Kidney epithelial cell (primary cell): ENCODE data around the gene SPTBN1. TPM values are rescaled to one million over a fixed set of nuclear protein-coding genes. Genes with fewer than 3 reads are reported as not detected.

Experiments used
- DNase-seq: peaks from one replicate; pipeline ENCODE4 v3.0.0-alpha.2; 2010; ENCODE audit warnings: low read depth
- H3K27me3 ChIP-seq: 2 replicates; pipeline ENCODE4 v1.6.0; 2011; ENCODE audit warnings: low read length; ENCODE audit not compliant: control insufficient read depth, insufficient read depth
- H3K36me3 ChIP-seq: 2 replicates; pipeline ENCODE4 v1.5.1; 2011; ENCODE audit warnings: low read length; ENCODE audit not compliant: control insufficient read depth, insufficient read depth
- H3K4me3 ChIP-seq: 2 replicates; pipeline ENCODE4 v1.5.1; 2011; ENCODE audit warnings: low read depth, mild to moderate bottlenecking, control low read depth, low read length
- total RNA-seq: library from RNA; depleted of rRNA; stranded (reverse); fragments of >200 nt; gene quantifications from 2 replicates; pipeline ENCODE4 v1.2.3, GENCODE V29; 2015
- TF ChIP-seq, protein P1 (sequence below): IDR thresholded peaks from 2 replicates; pipeline ENCODE4 v1.5.1; 2011; ENCODE audit warnings: mild to moderate bottlenecking, moderate library complexity, low read length, control low read depth, inconsistent platforms; ENCODE audit not compliant: insufficient read depth, poor library complexity, severe bottlenecking

Gene SPTBN1
- total RNA-seq, 1 donor from 2014 or later: 492 TPM

DNA sequence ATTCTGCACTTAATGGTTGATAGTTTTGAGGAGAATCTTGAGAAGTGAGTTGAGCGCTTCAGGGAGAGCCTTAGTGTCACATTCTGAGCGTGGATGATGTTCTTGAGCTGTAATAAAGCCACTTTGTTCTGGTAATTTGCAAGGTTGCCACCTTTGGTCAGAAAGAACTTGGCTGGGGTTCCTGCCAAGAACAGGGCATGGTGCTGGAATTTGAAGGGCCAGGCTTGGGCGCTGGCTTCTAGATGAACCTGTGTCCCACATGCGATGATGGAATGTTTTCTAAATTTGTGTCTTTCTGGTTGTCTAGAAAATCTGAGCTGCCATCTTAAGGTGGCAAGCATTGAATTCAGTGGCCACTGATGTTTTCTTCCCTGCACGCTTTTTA is 143.2 kb downstream of the SPTBN1 start:
- H3K4me3 ChIP-seq: no peak overlapping the region
- H3K36me3 ChIP-seq: no peaks in the 10 kb centered on the region
- H3K27me3 ChIP-seq: no peaks in the 10 kb centered on the region
- no peak for DNase-seq
- TF ChIP-seq, protein P1, sequence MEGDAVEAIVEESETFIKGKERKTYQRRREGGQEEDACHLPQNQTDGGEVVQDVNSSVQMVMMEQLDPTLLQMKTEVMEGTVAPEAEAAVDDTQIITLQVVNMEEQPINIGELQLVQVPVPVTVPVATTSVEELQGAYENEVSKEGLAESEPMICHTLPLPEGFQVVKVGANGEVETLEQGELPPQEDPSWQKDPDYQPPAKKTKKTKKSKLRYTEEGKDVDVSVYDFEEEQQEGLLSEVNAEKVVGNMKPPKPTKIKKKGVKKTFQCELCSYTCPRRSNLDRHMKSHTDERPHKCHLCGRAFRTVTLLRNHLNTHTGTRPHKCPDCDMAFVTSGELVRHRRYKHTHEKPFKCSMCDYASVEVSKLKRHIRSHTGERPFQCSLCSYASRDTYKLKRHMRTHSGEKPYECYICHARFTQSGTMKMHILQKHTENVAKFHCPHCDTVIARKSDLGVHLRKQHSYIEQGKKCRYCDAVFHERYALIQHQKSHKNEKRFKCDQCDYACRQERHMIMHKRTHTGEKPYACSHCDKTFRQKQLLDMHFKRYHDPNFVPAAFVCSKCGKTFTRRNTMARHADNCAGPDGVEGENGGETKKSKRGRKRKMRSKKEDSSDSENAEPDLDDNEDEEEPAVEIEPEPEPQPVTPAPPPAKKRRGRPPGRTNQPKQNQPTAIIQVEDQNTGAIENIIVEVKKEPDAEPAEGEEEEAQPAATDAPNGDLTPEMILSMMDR: no peak

DNA sequence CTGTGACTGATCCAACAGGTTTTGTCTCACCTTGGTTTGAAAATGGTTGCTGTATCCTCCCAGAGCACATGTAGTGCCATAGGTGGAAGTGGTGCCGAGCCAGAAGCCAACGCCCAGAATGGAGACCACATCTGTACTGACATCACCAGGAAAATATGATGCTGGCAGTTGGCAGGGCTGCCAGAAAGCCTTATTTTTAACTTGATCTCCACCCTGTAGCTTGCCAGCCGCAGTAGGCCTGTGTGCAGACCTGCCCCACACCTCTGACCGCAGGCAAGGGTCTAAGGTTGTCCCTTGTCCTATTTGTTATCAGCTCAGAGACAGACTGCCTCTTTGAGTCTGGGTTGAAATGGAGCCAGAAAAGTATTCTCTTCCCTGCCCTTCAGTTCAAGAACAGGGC is 143.8 kb downstream of the SPTBN1 start:
- TF ChIP-seq, protein P1: no peak
- H3K27me3 ChIP-seq: no peaks in the 10 kb centered on the region
- no peak for DNase-seq
- H3K36me3 ChIP-seq: no peaks in the 10 kb centered on the region
- H3K4me3 ChIP-seq: no peak overlapping the region

DNA sequence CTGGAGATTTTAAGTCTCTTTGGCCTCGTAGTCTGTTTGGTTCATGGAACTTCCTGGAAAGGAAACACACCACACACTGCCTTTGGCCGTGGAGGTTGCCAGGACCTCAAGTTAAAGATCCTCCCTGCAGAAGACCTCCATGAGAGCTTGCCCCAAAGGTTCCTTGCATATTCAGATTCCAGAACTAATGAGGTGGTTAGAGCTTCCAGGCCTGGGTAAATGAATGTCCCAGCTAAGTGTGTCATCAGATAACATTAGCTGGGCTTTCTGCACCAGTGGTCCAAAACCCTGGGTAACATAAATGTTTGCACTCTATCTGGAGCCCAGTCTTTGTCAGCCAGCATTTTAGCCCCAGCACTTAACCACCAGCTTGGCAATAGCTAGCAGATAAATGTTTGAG is 145.2 kb downstream of the SPTBN1 start:
- Histone ChIP-seq H3K4me3 (no peak overlapping the region), H3K36me3 (no peaks in the 10 kb centered on the region), H3K27me3 (no peaks in the 10 kb centered on the region)
- TF ChIP-seq, protein P1: no peak
- DNase-seq: peak; percentile 98

DNA sequence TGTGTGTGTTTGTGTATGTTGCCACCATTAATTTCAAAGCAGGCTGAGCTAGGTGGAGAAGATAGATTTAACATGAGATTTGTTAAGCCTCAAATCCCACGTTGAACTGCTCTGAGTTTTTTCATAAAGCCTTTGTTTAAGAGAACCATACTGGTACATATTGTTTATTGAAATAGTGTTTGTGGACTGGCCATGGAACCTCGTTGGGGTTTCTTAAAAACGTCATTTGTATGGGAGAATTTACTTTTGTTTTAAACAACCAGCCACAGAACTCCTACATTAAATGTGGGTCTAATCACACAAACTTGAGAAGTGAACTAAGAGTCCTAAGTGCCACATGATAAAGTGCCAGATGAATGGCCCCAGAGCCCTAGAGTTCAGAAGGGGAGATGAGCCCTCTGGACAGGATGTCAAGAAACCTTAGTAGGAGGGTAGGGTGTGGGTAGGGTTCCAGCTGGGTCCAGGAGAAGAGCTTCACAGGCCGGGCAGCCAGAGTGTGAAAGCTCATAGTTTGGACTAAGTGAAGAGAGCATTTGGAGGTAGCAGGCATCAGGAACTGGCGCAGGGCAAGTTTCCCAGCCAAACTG is 146.7 kb downstream of the SPTBN1 start:
- no peaks in the 10 kb centered on the region for H3K27me3 ChIP-seq
- no peak overlapping the region for H3K4me3 ChIP-seq
- DNase-seq: no peak
- TF ChIP-seq, protein P1: no peak
- H3K36me3 ChIP-seq: no peaks in the 10 kb centered on the region

DNA sequence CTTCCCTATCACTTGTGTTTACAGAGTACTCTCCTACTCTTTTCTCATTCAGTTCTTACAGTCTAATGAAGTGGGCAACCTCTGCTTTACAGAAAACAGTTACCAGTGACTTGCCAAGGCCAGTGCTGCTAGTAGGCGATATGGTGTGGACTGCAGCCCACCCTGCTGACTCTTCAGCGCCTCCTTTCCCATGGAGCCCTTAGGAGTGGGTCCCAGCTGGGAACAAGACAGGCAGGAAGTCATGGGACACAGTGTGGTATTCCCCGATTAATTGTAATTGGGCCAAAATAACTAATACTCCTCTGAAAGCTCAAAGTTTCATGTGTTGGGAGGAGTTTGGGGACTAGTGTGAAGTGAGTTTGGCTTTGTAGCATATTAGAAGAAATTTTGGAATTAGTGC is 147.2 kb downstream of the SPTBN1 start:
- DNase-seq: no peak
- TF ChIP-seq, protein P1: no peak
- H3K36me3 ChIP-seq: no peaks in the 10 kb centered on the region
- no peaks in the 10 kb centered on the region for H3K27me3 ChIP-seq
- H3K4me3 ChIP-seq: no peak overlapping the region

DNA sequence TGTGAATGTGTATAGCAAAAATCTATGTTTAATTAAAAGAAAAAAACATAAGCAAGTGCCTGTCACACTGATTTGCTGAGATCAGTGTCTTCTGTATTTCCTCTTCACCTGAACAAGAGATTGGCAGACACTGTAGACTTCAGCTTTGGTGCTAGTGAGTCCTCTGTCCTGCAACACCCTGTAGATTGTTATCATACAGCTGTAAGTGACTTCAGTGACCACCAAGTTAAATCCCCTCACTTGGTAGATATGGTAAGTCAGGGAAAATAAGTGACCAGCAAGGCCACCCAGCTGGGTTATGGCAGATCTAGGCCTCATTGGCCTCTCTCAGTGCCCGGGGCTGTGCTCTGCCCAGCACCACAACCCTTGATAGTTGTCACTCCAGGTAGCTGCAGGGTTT is 147.7 kb downstream of the SPTBN1 start:
- Histone ChIP-seq H3K27me3 (no peaks in the 10 kb centered on the region), H3K4me3 (no peak overlapping the region), H3K36me3 (no peaks in the 10 kb centered on the region)
- no peak for DNase-seq
- TF ChIP-seq, protein P1: no peak
